Activated CD8-positive, alpha-beta memory T cell treated with anti-CD3 and anti-CD28 coated beads, Interleukin-2, amount 50 U/mL, for 1 hour (primary cell): Measurements from ENCODE around the gene TK2.
"Not testable (repeated sequence)": the region's sequence is repeated elsewhere in the genome, so short reads cannot be mapped to it uniquely, and the experiment has no call there.

Experiments
- DNase-seq: peaks from one replicate; pipeline ENCODE4 v3.0.0-alpha.2; 2020; ENCODE audit errors: extremely low read depth

Gene TK2

GRCh38 chr16:66549284-66550131 is at the start of gene TK2:
TSS of gene TK2 (minus strand) at chr16:66550122. CDS start at chr16:66550061, 61 bp downstream.
- DNase-seq, result no peak

- no peak for DNase-seq
Measured at GRCh38 chr16:66598111-66598510, 48.2 kb upstream of the TK2 start.

- DNase-seq, result no peak
Measured at GRCh38 chr16:66596986-66597848, 47.3 kb upstream of the TK2 start.

GRCh38 chr16:66596559-66596958 is 46.6 kb upstream of the TK2 start:
- not testable (repeated sequence) for DNase-seq

- DNase-seq, result no peak
Measured at GRCh38 chr16:66594739-66595138, 44.8 kb upstream of the TK2 start.

GRCh38 chr16:66592814-66593213 is 42.9 kb upstream of the TK2 start:
- DNase-seq, result no peak

GRCh38 chr16:66592241-66592640 is 42.3 kb upstream of the TK2 start:
- DNase-seq, result no peak

- no peak for DNase-seq
Measured at GRCh38 chr16:66591018-66591417, 41.1 kb upstream of the TK2 start.

GRCh38 chr16:66590322-66590721 is 40.4 kb upstream of the TK2 start:
- no peak for DNase-seq

GRCh38 chr16:66588981-66589713 is 39.2 kb upstream of the TK2 start:
- peak; percentile 34 for DNase-seq

- DNase-seq, result no peak
Measured at GRCh38 chr16:66587881-66588600, 38.1 kb upstream of the TK2 start.

GRCh38 chr16:66585481-66586239 is 35.7 kb upstream of the TK2 start:
- DNase-seq, result no peak

GRCh38 chr16:66581246-66581952 is 31.5 kb upstream of the TK2 start:
- DNase-seq, result no peak

GRCh38 chr16:66580605-66581209 is 30.8 kb upstream of the TK2 start:
- DNase-seq, result no peak

GRCh38 chr16:66578651-66579531 is 29.0 kb upstream of the TK2 start, which contains the start of gene CMTM2:
TSS of gene CMTM2 (plus strand) at chr16:66579463. CDS start at chr16:66579608, 145 bp downstream.
- DNase-seq, result no peak

GRCh38 chr16:66576296-66576695 is 26.4 kb upstream of the TK2 start:
- no peak for DNase-seq

GRCh38 chr16:66575060-66575459 is 25.1 kb upstream of the TK2 start:
- no peak for DNase-seq

- no peak for DNase-seq
Measured at GRCh38 chr16:66574531-66574930, 24.6 kb upstream of the TK2 start.
